ENCODE results near the gene ARPP19.

ARPP19 gene

GRCh38 chr15:52509500-52510245, 59.2 kb downstream of the ARPP19 start:
- no peak for DNase-seq

DNA sequence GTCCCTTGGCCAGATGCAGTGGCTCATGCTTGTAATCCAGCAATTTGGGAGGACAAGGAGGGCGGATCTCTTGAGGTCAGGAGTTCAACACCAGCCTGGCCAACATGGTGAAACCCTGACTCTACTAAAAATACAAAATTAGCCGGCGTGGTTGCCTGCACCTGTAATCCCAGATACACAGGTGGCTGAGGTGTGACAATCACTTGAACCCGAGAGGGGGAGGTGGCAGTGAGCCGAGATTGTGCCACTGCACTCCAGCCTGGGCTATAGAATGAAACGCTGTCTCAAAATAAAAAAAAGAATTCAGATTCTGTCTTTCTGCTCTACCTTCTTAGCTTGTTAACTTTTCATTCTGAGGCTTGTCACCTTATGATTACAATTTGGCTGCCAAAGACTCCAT, 62.3 kb downstream of the ARPP19 start:
- no peak for DNase-seq

DNA sequence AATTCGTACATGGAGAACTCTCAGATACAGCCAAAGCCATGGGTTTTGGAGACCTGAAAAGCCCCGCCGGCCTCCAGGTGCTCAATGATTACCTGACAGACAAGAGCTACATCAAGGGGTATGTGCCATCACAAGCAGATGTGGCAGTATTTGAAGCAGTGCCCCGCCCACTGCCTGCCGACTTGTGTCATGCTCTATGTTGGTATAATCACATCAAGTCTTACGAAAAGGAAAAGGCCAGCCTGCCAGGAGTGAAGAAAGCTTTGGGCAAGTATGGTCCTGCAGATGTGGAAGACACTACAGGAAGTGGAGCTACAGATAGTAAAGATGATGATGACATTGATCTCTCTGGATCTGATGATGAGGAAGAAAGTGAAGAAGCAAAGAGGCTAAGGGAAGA, 63.7 kb downstream of the ARPP19 start:
- DNase-seq: no peak

- DNase-seq: no peak
These were observed 64.9 kb downstream of the ARPP19 start for GRCh38 chr15:52503788-52504496.

DNA sequence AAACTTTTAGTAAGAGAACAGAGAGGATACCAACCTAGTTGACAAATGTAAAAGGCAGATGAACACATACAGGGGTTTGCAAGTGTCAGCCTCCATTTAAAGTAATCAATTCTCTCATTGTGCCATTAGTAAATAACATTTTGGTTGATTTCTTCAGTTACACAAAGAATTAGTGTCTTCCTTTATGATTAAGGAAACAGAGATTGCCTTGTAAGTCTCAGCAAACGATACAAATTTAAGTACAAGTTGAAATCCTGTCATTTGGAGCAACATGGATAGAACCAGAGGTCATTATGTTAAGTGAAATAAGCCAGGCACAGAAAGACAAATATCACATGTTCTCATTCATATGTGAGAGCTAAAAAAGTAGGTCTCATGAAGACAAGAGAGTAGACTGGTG, 66.2 kb downstream of the ARPP19 start:
- DNase-seq: no peak

DNA sequence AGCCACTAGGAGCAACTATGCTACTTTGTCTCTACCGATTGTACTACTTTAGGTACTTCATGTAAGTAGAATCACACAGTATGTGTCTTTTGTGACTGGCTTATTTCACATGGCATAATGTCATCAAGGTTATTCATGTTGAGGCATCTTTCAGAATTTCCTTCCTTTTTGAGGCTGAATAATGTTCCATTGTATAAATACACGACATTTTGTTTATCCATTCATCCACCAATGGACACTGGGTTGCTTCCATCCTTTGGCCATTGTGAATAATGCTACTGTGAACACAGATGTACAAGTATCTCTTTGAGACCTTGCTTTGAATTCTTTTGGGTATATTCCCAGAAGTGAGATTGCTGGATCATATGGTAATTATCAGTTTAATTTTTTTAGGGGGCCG, 69.3 kb downstream of the ARPP19 start:
- DNase-seq: no peak

GRCh38 chr15:52498706-52499105, 70.1 kb downstream of the ARPP19 start:
- DNase-seq: no peak

All from cerebellar nuclear complex (tissue), 1 donor.